ENCODE results near the gene ASB6. TPM values are rescaled to one million over a fixed set of nuclear protein-coding genes. Genes with fewer than 3 reads are reported as not detected.

Gene ASB6
- total and polyA plus RNA-seq, 8 donors: 7.5 to 35.6 (median 14.8) TPM

GRCh38 chr9:129648764-129649115 is 6.8 kb upstream of the ASB6 start:
- whole genome bisulfite sequencing, 5 donors: 73 to 77% (median 76%) methylated on average over 7 to 10 of the region's 10 CpGs
- intact Hi-C loops (cut with DNase I; ENCODE audit: low total_unique reads): loop anchor here (5.0 kb wide), 1 partner anchor 134 kb away; no protein-coding TSS in a partner anchor
- DNase-seq: no peak

DNA sequence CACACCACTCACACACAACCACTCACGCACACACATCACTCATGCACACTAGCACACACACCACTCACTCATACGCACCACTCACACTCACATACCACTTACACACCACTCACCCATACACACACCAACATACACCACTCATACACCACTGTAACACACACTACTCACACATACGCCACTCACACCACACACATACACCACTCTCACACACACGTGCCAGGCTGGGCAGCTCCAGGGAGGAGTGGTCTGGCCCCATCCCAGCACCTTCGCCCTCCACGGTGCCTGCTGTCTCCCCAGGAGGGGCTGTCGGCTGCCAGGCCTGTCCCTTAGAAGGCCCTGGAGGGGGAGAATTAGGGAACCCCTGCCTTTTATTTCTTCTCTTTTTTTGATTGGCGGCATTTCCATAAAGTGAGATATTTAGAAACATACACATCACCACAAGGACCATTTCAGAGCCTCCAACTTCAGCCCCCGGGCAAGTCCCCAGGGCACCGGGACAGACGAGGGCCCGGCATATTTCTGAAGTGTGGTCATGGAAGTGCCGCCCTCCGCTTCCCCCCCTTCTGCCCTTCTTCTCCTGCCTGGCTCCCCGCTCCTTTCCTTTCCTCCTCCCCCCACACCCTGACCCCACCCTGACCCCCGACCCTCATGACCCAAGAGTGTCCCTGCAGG is 6.3 kb upstream of the ASB6 start:
- no peak for DNase-seq
- H3K9me3 ChIP-seq: no peaks in the 10 kb centered on the region
- H3K27me3 ChIP-seq: no peaks in the 10 kb centered on the region
- no peak overlapping the region for H3K4me3 ChIP-seq
- intact Hi-C loops (cut with DNase I; ENCODE audit: low total_unique reads): loop anchor here (5.0 kb wide), 1 partner anchor 134 kb away; no protein-coding TSS in a partner anchor
- no peaks in the 10 kb centered on the region for H3K4me1 ChIP-seq
- no peak overlapping the region for H3K27ac ChIP-seq
- 68 to 78% (median 75%) methylated on average over 15 to 16 of the region's 16 CpGs for WGBS, 5 donors
- TF ChIP-seq POLR2AphosphoS5 (IDR thresholded peaks at IDR 0.05) (no peak), POLR2A (IDR thresholded peaks at IDR 0.05) (no peak), EP300 (IDR thresholded peaks at IDR 0.05) (no peak)
- TF ChIP-seq, protein P1, sequence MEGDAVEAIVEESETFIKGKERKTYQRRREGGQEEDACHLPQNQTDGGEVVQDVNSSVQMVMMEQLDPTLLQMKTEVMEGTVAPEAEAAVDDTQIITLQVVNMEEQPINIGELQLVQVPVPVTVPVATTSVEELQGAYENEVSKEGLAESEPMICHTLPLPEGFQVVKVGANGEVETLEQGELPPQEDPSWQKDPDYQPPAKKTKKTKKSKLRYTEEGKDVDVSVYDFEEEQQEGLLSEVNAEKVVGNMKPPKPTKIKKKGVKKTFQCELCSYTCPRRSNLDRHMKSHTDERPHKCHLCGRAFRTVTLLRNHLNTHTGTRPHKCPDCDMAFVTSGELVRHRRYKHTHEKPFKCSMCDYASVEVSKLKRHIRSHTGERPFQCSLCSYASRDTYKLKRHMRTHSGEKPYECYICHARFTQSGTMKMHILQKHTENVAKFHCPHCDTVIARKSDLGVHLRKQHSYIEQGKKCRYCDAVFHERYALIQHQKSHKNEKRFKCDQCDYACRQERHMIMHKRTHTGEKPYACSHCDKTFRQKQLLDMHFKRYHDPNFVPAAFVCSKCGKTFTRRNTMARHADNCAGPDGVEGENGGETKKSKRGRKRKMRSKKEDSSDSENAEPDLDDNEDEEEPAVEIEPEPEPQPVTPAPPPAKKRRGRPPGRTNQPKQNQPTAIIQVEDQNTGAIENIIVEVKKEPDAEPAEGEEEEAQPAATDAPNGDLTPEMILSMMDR (IDR thresholded peaks at IDR 0.05): no peak
- no peaks in the 10 kb centered on the region for H3K36me3 ChIP-seq

More at GRCh38 chr9:129648764-129649115, 6.8 kb upstream of the ASB6 start:
- no peak overlapping the region for H3K4me3 ChIP-seq
- H3K27me3 ChIP-seq: no peaks in the 10 kb centered on the region
- H3K27ac ChIP-seq: no peak overlapping the region
- H3K36me3 ChIP-seq: no peaks in the 10 kb centered on the region
- no peaks in the 10 kb centered on the region for H3K9me3 ChIP-seq
- TF ChIP-seq EP300 (IDR thresholded peaks at IDR 0.05) (no peak), POLR2A (IDR thresholded peaks at IDR 0.05) (no peak), POLR2AphosphoS5 (IDR thresholded peaks at IDR 0.05) (no peak)
- TF ChIP-seq, protein P1 (IDR thresholded peaks at IDR 0.05): no peak
- peaks cover 0 to 1% (median 0%) of the 10 kb centered on the region in 4 donors for H3K4me1 ChIP-seq

- intact Hi-C loops (cut with DNase I; ENCODE audit: low total_unique reads): loop anchor here (5.0 kb wide), 1 partner anchor 135 kb away; no protein-coding TSS in a partner anchor
- peaks cover 0 to 3% (median 1%) of the 10 kb centered on the region in 4 donors for H3K4me1 ChIP-seq
- no peak for DNase-seq
- no peaks in the 10 kb centered on the region for H3K36me3 ChIP-seq
- TF ChIP-seq POLR2A (IDR thresholded peaks at IDR 0.05) (no peak), POLR2AphosphoS5 (IDR thresholded peaks at IDR 0.05) (no peak), EP300 (IDR thresholded peaks at IDR 0.05) (no peak)
- TF ChIP-seq, protein P1 (IDR thresholded peaks at IDR 0.05): no peak
- H3K9me3 ChIP-seq: no peaks in the 10 kb centered on the region
- H3K27me3 ChIP-seq: no peaks in the 10 kb centered on the region
- 80 to 98% (median 91%) methylated on average over 8 to 10 of the region's 10 CpGs for WGBS, 5 donors
- H3K27ac ChIP-seq: no peak overlapping the region
- H3K4me3 ChIP-seq: no peak overlapping the region
Measured at GRCh38 chr9:129647635-129648034, 5.7 kb upstream of the ASB6 start.

GRCh38 chr9:129646654-129647053 is 4.7 kb upstream of the ASB6 start:
- intact Hi-C loops (cut with DNase I; ENCODE audit: low total_unique reads): loop anchor here (5.0 kb wide), 1 partner anchor 136 kb away; no protein-coding TSS in a partner anchor
- Histone ChIP-seq H3K27ac (no peak overlapping the region), H3K9me3 (no peaks in the 10 kb centered on the region), H3K4me1 (peaks cover 0 to 7% (median 3%) of the 10 kb centered on the region in 4 donors), H3K27me3 (no peaks in the 10 kb centered on the region), H3K36me3 (no peaks in the 10 kb centered on the region), H3K4me3 (no peak overlapping the region)
- WGBS, 5 donors: 89 to 98% (median 96%) methylated on average over 7 of the region's 7 CpGs
- TF ChIP-seq POLR2AphosphoS5 (IDR thresholded peaks at IDR 0.05) (no peak), POLR2A (IDR thresholded peaks at IDR 0.05) (no peak), EP300 (IDR thresholded peaks at IDR 0.05) (no peak)
- TF ChIP-seq, protein P1 (IDR thresholded peaks at IDR 0.05): no peak
- no peak for DNase-seq

Data from stomach (tissue), 9 donors.